Left lung (tissue), 10 donors: ENCODE measurements around the gene SERHL2. TPM values are rescaled to one million over a fixed set of nuclear protein-coding genes. Genes with fewer than 3 reads are reported as not detected.
"Not testable (repeated sequence)": the region's sequence is repeated elsewhere in the genome, so short reads cannot be mapped to it uniquely, and the experiment has no call there.

Experiments
- ATAC-seq: fragments of 200-7000 bp; cut with Tn5 transposase; one replicate; pipeline ENCODE4 v1.9.1; 2020; ENCODE audit warnings: moderate library complexity
- DNase-seq, 4 donors: peaks; one replicate each; pipeline ENCODE4 v3.0.0-alpha.2; 2013 to 2020
- H3K27ac ChIP-seq, 2 donors: fragments of 200-600 bp; sonication (generic) in 1 of 2; one replicate each; pipeline versions ENCODE4 v1.5.0 to v1.8.0; 2020 to 2021
- H3K27me3 ChIP-seq, 2 donors: fragments of 200-600 bp; sonication (generic) in 1 of 2; one replicate each; pipeline versions ENCODE4 v1.5.0 to v1.8.0; 2020 to 2021
- H3K36me3 ChIP-seq, 2 donors: fragments of 200-600 bp; sonication (generic) in 1 of 2; one replicate each; pipeline versions ENCODE4 v1.5.0 to v1.8.0; 2020 to 2021
- H3K4me1 ChIP-seq, 2 donors: fragments of 200-600 bp; one replicate each; pipeline ENCODE4 v1.8.0; 2021
- H3K4me3 ChIP-seq, 2 donors: fragments of 200-600 bp; sonication (generic) in 1 of 2; one replicate each; pipeline versions ENCODE4 v1.5.0 to v1.8.0; 2020 to 2021; ENCODE audit warnings: mild to moderate bottlenecking in 1 of 2
- H3K9me3 ChIP-seq, 2 donors: fragments of 200-600 bp; sonication (generic) in 1 of 2; one replicate each; pipeline versions ENCODE4 v1.5.0 to v1.8.0; 2020 to 2021
- CTCF ChIP-seq, 2 donors: fragments of 200-600 bp; sonication (generic) in 1 of 2; IDR thresholded peaks; one replicate each; pipeline versions ENCODE4 v1.5.0 to v1.8.0; 2021; ENCODE audit warnings: antibody characterized with exemption in 2 of 2
- intact Hi-C, 2 donors: fragments of 100-400 bp; cut with DNase I; formaldehyde crosslinking; loops; one replicate each; pipeline versions ENCODE4 v1.11.2 to v1.14.2; 2022
- polyA plus RNA-seq, 6 donors: library from polyadenylated mRNA; unstranded; fragments of 120-200 nt; gene quantifications; one replicate each; pipeline ENCODE4 v1.2.1, GENCODE V29; 2013; ENCODE audit not compliant: insufficient read length in 6 of 6
- total RNA-seq, 2 donors: library from RNA; stranded (reverse); fragmentation: NEBNext Ultra II Directional; extraction: Animal tissue kit (Norgen Biotek cat#: 25700); gene quantifications; one replicate each; pipeline ENCODE4 v1.2.1, GENCODE V29; 2021
- donor health status: DM: no; HTN: yes; CAD: no.
- donor health status: DM: no; HTN: no; CAD: no.

The SERHL2 gene
- total and polyA plus RNA-seq, 8 donors, result 2.1 to 10.2 (median 8.9) TPM

DNA sequence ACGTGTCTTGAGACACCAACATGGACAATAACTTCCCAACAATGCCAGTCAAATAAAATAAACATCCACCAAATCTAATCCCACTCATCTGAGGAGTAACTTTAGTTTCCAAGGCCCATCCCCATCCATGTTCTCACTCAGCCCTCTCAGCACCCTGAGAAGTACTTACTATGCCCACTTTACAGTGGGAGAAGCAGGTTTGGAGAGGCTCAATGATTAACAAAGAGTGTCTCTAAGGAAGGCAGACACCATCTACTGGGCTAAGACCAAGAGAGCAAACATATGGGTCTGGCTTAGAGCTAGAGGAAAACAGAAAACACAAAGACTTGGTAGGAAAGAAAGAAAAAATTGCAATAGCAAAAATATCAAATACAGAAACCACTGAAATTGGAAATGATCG, 49.7 kb downstream of the SERHL2 start:
- peak; percentile 87 for ATAC-seq
- Histone ChIP-seq H3K4me1 (peaks cover 10 to 45% of the 10 kb centered on the region in 2 donors), H3K27me3 (no peaks in the 10 kb centered on the region), H3K36me3 (peaks cover 0 to 62% of the 10 kb centered on the region in 2 donors), H3K4me3 (no peak overlapping the region), H3K27ac (peak overlapping the region; percentile 43 to 57), H3K9me3 (no peaks in the 10 kb centered on the region)
- intact Hi-C loops, result no loop called here
- TF ChIP-seq CTCF (IDR thresholded peaks at IDR 0.05), result no peak
- DNase-seq, result no peak

DNA sequence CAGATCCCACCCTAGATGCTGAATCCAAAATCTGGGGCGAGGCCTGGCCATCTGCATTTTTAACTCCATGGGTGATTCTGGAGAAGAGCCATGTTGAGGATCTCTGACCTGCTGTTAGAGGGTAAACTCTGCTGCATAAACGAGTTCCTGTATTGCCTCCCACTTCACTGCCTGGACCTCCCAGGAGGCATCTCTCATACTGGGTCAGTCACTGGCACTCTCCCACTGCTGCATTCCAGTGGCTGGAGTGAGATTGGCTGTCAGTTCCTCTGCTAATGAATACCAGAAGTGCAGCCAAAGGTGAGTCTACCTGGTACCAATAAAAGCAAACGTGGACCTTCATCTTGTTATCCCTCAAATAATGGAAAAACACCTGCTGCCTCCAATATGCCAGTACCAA, 50.6 kb downstream of the SERHL2 start:
- Histone ChIP-seq H3K27ac (peak overlapping the region; percentile 43 to 57), H3K4me3 (no peak overlapping the region), H3K36me3 (peaks cover 0 to 62% of the 10 kb centered on the region in 2 donors)

GRCh38 chr22:42607641-42608040, 53.9 kb downstream of the SERHL2 start:
- Histone ChIP-seq H3K36me3 (peaks cover 0 to 45% of the 10 kb centered on the region in 2 donors), H3K4me1 (peaks cover 42 to 77% of the 10 kb centered on the region in 2 donors), H3K27ac (peak overlapping the region; percentile 26 to 28)
- peak in 1 of 4 donors; percentile 69 for DNase-seq
- intact Hi-C loops, H3K27me3 ChIP-seq, ATAC-seq, H3K9me3 ChIP-seq, H3K4me3 ChIP-seq: not testable (repeated sequence)

More for the DNA sequence above, 50.6 kb downstream of the SERHL2 start:
- no peak for TF ChIP-seq CTCF (IDR thresholded peaks at IDR 0.05)
- Histone ChIP-seq H3K4me1 (peaks cover 18 to 55% of the 10 kb centered on the region in 2 donors), H3K9me3 (no peaks in the 10 kb centered on the region), H3K27me3 (no peaks in the 10 kb centered on the region)
- DNase-seq (no peak), ATAC-seq (peak; percentile 72)
- intact Hi-C loops, result no loop called here

GRCh38 chr22:42608136-42608822, 54.5 kb downstream of the SERHL2 start:
- Histone ChIP-seq H3K4me3 (no peak overlapping the region), H3K27ac (peak overlapping the region; percentile 53 to 62), H3K36me3 (peaks cover 0 to 39% of the 10 kb centered on the region in 2 donors), H3K4me1 (peaks cover 49 to 77% of the 10 kb centered on the region in 2 donors), H3K27me3 (no peaks in the 10 kb centered on the region), H3K9me3 (no peaks in the 10 kb centered on the region)
- ATAC-seq, result no peak
- DNase-seq, result peak in 2 of 4 donors; percentile 67 to 71
- intact Hi-C loops, result no loop called here
- TF ChIP-seq CTCF (IDR thresholded peaks at IDR 0.05), result no peak

DNA sequence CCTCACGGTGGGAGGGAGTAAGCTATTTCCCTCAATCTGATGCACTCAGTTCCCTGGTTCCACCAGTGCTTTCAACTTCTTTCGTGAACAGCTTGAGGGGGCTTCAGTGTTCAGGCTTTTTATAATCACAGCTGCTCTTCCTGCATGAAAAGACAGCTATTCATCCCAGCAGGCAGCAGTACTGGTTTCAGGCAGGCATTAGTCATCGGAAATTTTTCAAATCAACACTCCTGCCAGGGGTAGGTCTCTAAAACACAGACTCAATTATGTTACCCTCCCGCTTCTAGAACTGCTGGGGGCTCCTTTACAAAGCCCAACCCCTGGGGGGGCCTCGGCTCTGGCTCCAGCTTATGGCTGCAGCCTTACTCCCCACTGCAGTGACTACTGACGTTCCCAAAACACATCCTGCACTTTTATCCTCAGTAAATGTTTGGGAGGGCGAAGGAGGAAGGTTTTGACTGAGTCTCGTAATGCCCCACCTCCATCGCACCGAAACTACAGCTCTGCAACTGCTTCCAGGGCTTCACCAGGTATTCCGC, 55.1 kb downstream of the SERHL2 start:
- ATAC-seq, result peak; percentile 20
- no peaks in the 10 kb centered on the region for H3K27me3 ChIP-seq
- no peak overlapping the region for H3K4me3 ChIP-seq
- H3K4me1 ChIP-seq, result peaks cover 51 to 79% of the 10 kb centered on the region in 2 donors
- H3K9me3 ChIP-seq, result no peaks in the 10 kb centered on the region
- peak overlapping the region; percentile 53 to 62 for H3K27ac ChIP-seq
- peaks cover 0 to 39% of the 10 kb centered on the region in 2 donors for H3K36me3 ChIP-seq
- DNase-seq, result peak in 1 of 4 donors; percentile 51
- no peak for TF ChIP-seq CTCF (IDR thresholded peaks at IDR 0.05)
- intact Hi-C loops, result no loop called here
